C4-2B (cell line): ENCODE results near the gene HCAR3.

Experiments
- CTCF ChIP-seq: fragments of 450-650 bp; conservative IDR thresholded peaks from 2 replicates; pipeline ENCODE4 v1.5.1; 2017; ENCODE audit warnings: mild to moderate bottlenecking
- ZFX ChIP-seq: fragments of 450-650 bp; IDR thresholded peaks from 2 replicates; pipeline ENCODE4 v1.6.1; 2017

- no peak for TF ChIP-seq CTCF
- no peak for TF ChIP-seq ZFX
Observed at GRCh38 chr12:122672515-122672914, 44.1 kb downstream of the HCAR3 start.
